GM15510 (cell line): ENCODE measurements around the gene MCC.

Experiments
- POLR2A ChIP-seq: IDR thresholded peaks from 3 replicates; pipeline ENCODE4 v1.6.1; 2011; ENCODE audit warnings: borderline replicate concordance; ENCODE audit not compliant: insufficient read length; ENCODE audit errors: extremely low read depth

The MCC gene

GRCh38 chr5:113451797-113452196 is 36.5 kb downstream of the MCC start:
- no peak for TF ChIP-seq POLR2A

- TF ChIP-seq POLR2A: no peak
These were observed 37.3 kb downstream of the MCC start for GRCh38 chr5:113450929-113451328.

GRCh38 chr5:113450462-113450861 is 37.8 kb downstream of the MCC start:
- TF ChIP-seq POLR2A: no peak

- TF ChIP-seq POLR2A: no peak
These were observed 40.0 kb downstream of the MCC start for GRCh38 chr5:113448252-113448651.

- TF ChIP-seq POLR2A: no peak
These were observed 40.7 kb downstream of the MCC start for GRCh38 chr5:113447498-113448050.

DNA sequence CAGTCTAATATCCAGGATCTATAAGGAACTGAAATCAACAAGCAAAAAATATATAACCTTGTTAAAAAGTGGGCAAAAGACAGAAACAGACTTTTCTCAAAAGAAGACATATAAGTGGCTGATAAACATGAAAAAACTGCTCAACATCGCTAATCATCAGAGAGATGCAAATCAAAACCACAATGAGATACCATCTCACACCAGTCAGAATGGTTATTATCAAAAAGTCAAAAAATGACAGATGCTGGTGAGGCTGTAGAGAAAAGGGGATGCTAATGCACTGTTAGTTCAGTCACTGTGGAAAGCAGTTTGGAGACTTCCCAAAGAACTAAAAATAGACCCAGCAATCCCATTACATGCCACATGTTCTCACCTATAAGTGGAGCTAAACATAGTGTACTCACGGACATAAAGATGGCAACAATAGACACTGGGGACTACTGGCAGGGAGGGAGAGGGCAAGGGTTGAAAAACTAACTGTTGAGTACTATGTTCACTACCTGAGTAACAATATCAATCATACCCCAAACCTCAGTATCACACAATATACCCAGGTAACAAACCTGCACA is 41.8 kb downstream of the MCC start:
- TF ChIP-seq POLR2A: no peak

GRCh38 chr5:113437111-113437510 is 51.1 kb downstream of the MCC start:
- TF ChIP-seq POLR2A: no peak

- TF ChIP-seq POLR2A: no peak
These were observed 52.7 kb downstream of the MCC start for GRCh38 chr5:113435575-113435974.

GRCh38 chr5:113434889-113435288 is 53.4 kb downstream of the MCC start, which contains the start of gene TSSK1B:
Gene TSSK1B, minus strand, starts transcription at chr5:113434989. Its CDS starts 150 bp downstream, at chr5:113434839.
- no peak for TF ChIP-seq POLR2A

- no peak for TF ChIP-seq POLR2A
These were observed 54.2 kb downstream of the MCC start for GRCh38 chr5:113433862-113434612.

DNA sequence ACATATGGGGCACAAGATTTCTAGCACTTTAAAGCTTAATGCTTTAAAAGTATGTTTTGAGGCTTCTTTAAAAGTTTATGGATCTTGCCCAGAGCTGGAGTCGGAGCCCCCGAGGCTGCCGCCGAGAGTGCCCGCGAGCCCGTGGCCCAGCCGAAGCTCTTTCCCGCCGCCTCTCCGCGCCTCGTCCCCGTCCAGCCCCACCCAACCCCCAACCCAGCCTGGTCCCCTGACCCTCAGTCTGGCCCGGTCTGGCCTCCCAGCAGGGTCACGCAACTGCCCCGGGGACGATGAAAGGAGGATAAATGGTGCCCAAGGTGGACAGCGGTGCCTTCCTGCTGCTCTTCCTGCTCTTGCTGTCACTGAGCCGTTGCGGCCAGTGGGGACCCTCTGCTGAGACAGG is 55.2 kb downstream of the MCC start:
- TF ChIP-seq POLR2A: no peak

GRCh38 chr5:113427871-113428574 is 60.2 kb downstream of the MCC start:
- TF ChIP-seq POLR2A: no peak

DNA sequence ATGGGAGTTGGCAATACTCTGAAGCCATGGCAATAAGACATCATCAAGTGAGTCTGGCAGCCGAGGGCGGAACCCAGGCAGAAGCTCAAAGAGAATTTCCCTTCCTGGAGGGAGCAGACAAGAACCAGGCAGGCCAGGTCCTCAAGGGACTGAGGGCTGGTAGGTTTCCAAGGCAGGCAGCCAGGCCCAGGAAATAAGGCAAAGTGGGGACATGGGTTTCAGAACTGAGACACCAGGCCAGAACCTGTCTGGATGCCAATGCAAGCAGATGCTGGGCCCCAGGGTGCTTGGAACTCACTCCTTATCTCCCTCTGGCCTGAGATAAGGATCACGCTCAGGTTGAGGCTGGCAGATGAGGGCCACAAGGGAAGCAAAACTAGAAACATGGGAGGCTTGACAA is 62.3 kb downstream of the MCC start:
- TF ChIP-seq POLR2A: no peak

DNA sequence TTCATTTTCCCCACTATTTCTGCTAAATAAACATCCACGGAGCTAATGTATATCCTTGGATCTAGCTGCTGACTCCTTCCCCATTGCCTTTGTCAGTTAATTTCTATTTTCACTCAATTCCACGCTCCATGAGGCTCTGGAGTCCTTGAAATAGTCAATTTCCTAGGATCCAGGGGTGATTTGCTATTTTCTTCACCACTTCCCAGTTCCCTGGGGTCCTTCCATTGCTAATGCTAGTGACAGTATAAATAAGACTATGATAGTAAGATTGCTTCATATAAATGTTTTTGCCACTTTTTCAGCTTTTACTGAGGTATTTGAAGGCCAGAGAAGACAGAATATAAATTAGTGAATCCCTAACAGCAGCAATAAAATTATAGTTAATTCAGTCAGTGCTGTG is 66.6 kb downstream of the MCC start:
- no peak for TF ChIP-seq POLR2A

- no peak for TF ChIP-seq POLR2A
These were observed 82.7 kb downstream of the MCC start for GRCh38 chr5:113405530-113405929.
